Measurements from ENCODE around the gene CD82.

GRCh38 chr11:44617671-44618461 is 52.4 kb downstream of the CD82 start:
- no peak for TF ChIP-seq EZH2 (IDR thresholded peaks at IDR 0.05; ENCODE audit: low read length)
- no peak for TF ChIP-seq CTCF (optimal IDR thresholded peaks at IDR 0.05 in 1 of 3, IDR thresholded peaks at IDR 0.05 in 1 of 3, conservative IDR thresholded peaks at IDR 0.05 in 1 of 3; ENCODE audit: extremely low read depth in 1 of 3, insufficient read depth in 2 of 3, low read length in 3 of 3)
